COLO829 (cell line): ENCODE data around the gene EXOC1L.

Experiments used
- DNase-seq: peaks from one replicate; pipeline ENCODE4 v3.0.0; 2012; ENCODE audit warnings: low spot score

The EXOC1L gene

GRCh38 chr4:55884093-55884850 is 64.7 kb downstream of the EXOC1L start:
- DNase-seq, result no peak

DNA sequence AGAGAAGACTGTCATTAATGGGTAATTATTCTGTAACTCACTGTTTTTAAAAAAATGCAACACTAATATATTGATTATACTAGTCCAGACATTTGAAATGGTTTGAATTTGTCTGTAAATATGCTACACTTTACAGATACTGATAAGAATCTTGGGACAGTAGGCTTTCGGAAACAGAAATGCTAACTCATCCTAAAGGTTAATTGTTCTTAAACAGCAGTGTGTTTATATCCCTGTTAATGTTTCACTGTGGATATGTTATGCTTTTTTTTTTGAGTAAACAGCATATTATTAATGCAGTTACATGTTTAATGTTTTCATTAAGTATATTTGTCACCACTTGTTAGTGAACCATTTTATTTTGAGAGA is 65.2 kb downstream of the EXOC1L start:
- DNase-seq, result no peak
